GM19099 (cell line): ENCODE results near the gene RPN2.

Source experiments
- POLR2A ChIP-seq: IDR thresholded peaks from 3 replicates; pipeline ENCODE4 v1.6.1; 2011; ENCODE audit warnings: low read depth; ENCODE audit not compliant: insufficient read length; ENCODE audit errors: extremely low read depth

The RPN2 gene

DNA sequence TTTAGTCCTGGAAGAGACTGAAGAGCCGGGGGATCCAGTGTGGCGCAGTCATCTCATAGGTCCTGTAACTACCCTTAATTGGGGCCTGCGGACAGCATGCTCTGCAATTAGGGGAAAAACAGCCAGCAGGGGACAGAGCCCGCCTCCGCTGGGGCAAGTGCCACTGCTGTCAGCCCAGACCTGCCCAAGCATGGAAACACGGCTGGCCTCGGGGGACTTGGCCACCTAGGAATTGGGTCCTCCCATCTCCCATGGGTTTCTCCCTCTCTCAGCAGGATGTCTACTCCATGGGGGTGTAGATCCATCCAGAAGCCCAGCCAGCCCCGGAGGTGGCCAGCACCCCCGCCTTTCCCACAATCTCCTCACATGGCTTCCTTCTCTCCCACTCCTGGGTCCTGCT is 78.9 kb downstream of the RPN2 start:
- no peak for TF ChIP-seq POLR2A

DNA sequence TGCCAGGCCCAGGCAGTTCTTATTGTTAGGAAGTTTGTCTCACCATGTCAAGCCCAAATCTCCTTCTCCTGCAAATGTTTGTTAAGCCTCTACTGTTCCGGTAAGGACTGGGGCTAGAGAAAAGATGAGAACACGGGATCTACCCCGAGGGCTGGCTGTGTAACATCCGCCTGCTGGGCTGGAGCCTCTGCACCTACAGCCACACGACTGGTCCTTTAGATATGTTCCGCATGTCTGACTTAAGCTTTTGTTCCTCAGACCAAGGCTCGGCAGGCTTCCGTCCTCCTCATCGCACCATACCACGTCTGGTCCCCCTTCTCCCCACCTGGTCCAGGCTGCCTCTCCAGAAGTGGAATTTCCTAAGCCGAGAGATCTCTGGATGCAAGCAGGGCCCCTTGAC is 79.9 kb downstream of the RPN2 start:
- no peak for TF ChIP-seq POLR2A

DNA sequence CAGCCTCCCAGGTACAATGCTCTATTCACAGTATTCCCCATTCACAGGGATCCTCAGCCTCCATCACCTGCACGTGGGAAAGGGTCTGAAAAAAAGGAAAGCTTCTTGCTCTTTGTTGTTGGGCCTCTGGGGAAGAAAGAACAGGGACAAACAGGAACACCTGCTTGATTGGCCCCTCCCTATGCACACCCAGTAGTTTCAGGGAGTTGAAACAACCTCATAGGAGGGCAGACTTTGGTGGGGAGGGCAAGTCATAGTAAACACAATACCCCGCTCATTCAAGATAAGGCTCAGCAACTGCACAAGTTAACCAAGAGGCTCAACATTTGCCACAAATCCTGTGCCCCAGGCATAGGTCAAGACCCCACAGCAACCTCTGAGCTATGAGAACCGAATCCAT is 80.7 kb downstream of the RPN2 start:
- no peak for TF ChIP-seq POLR2A

DNA sequence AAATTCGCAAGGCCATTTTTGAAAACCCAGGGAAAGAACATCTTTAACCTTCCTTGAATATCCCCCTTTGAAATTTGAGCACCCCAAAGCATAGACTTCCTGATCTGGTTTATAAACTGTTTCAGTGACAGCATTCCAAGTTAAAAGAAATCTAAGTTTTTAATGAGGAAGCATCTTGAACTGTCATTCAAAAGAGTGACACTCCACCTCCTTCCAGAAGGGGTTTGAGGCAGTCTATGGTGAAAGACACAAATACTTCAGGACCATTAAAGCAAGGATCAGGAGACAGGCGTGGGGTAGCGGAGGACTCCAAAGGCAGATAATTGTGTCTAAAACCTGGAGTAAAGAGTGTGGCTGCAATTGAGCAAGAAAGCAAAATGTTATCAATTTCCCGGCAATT is 81.8 kb downstream of the RPN2 start:
- no peak for TF ChIP-seq POLR2A

DNA sequence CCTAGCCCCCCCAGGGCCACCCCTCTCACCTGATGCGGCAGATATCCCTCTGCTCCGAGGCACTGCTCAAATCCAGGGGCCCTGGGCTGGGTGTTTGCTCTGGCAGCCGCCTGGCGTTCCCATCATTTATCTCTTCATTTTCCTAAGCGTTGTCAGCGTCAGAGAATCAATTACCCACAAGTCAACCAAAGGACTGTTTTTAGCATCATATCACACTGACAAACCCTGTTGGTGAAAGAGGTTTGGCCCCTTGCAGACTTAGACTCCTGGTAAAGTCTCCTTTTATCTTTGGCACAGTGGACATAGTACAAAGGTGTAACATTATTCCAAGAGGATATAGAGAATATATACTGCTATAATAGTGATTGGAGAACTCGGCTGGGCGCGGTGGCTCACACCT is 82.6 kb downstream of the RPN2 start, which contains the start of gene GHRH:
GHRH (minus strand) TSS at position 101 of the 400 bp plus-strand sequence. CDS start 4,925 bp downstream, outside the sequence.
- no peak for TF ChIP-seq POLR2A

DNA sequence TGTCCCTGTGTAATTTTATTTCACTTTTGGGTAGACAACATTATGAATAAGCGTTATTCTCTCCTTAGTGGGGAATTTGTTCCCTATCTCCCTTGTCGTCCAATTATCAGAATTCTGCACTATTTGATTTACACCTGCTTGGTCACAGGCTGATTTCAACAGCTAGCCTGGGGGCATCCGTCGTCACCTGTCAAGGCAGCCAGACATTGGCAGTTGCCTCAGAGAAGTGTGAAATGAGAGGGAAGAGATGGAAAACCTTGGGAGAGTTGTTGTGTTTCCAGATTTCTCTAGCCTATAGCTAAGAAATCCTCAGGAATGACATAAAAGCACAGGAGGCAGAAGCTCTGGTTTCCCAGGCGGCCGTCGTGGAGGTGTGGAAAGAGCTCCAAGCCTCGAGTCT is 83.4 kb downstream of the RPN2 start:
- TF ChIP-seq POLR2A, result no peak

- no peak for TF ChIP-seq POLR2A
Observed at GRCh38 chr20:37263686-37264085, 84.6 kb downstream of the RPN2 start.

DNA sequence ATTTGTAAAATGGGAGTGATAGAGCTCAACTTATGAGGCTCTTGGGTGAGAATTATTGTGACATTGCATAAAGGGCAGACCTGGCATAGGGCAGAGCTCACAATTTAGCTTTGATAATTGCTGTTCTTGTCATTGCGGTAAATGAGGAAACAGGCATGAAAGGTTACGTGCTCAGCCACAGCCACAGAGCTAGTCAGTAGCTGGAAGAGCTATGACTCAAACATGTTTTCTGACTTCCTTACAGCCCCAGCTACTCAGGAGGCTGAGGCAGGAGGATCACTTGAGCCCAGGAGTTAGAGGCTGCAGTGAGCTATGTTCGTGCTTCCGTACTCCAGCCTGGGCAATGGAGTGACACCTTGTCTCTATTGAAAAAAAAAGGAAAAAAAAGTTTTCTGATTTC is 86.0 kb downstream of the RPN2 start:
- no peak for TF ChIP-seq POLR2A

DNA sequence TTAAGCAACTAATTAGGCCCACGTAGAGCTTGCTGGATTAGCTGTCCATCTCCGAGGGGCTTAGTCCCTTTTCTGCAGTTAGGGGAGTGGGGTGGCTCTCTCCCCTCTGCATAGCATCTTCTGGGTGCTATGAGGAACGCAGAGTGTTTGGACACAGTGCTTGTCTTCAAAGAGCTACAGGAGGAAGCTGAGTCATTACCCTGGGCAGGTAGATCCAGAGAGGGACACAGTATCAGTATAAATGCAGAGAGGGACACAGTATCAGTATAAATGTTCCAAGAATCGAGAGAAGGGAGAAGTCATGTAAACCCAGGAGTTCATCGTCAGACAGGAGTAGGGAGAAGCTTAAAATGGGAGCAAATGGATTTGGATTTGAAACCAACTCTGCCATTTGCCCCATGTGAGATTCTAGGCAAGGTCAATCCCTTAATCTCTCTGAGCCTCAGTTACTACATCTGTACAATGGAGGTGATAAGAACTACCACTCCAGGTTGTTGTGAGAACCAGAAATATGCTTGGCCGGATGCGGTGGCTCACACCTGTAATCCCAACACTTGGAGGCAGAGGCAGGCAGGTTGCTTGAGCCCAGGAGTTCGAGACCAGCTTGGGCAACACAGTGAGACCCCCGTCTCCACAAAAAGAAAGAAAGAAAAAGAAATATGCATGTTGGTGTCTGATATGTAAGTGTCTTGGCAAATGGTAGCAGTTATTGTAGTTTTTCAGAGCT is 88.0 kb downstream of the RPN2 start:
- TF ChIP-seq POLR2A, result no peak

GRCh38 chr20:37267667-37268313 is 88.7 kb downstream of the RPN2 start:
- TF ChIP-seq POLR2A, result no peak

DNA sequence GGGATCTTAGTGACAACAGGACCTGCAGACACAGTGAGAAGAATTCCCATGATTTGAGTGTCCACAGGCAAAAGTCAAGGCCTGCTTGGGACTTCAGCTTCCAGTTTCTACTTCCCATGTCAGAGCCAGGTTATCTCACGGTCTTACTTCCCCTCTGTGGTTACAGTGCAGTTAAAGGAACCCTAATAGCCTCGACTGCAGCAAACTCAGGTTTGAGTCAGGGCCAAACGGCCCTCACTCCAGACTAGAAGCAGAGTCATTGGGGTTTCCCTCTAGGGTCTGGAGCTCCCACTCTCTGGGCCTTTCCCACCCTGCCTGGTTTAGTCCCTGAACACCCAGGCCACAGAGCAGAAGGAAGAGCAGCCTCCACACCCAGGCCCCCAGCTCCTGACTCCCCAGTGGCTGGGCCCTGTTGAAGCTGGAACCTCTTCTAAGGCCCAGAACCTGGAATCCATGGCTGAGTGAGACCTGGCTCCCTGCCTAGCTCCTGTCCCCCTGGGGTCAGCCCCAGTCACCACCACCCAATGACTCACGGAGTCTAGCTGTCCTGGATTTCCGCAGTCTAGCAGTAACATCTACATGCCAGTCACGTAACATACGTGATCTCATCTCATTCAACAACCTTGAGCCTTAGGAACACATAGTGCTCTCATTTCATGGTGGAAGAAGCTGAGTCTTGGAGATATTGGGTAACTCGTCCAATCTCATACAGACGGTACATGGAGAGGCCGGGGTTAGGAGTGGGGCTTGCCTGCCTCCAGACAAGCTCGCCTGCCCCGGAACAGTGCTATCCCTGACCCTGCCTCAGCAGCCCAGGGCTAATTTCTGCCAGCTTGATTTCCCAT is 91.7 kb downstream of the RPN2 start:
- no peak for TF ChIP-seq POLR2A

DNA sequence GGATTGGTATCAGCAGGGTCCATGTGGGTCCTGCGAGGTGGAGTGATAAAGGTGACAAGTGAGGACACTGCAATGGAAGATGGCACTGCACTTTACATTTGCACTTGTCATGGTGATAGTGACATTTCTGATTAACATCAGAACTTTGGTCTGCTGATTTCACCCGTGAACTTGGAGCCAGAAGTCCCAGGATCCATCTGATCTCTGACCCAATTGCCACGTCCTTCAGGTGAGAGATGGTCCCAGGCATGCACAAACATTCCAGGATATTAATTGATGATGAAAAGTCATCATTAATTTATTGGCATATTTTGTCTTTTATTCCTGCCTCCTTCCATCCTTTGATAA is 92.3 kb downstream of the RPN2 start:
- no peak for TF ChIP-seq POLR2A

DNA sequence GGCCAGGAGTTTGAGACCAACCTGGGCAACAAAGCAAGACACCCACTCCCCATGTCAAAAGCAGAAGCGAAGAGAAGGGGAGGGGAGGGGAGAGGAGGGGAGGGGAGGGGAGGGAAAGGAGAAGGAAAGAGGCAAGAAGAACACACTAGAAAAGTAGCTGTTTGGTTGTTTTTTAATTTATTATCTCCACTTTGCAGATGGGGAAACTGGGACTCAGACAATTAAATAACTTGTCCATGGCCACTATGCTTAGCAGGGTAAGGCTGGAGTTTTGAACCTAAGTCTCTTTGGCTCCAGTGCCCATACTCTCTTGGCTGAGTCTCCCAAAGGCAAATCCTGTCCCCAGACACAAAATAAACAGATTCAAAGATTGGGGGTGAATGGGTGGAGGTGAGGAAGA is 94.9 kb downstream of the RPN2 start:
- no peak for TF ChIP-seq POLR2A

DNA sequence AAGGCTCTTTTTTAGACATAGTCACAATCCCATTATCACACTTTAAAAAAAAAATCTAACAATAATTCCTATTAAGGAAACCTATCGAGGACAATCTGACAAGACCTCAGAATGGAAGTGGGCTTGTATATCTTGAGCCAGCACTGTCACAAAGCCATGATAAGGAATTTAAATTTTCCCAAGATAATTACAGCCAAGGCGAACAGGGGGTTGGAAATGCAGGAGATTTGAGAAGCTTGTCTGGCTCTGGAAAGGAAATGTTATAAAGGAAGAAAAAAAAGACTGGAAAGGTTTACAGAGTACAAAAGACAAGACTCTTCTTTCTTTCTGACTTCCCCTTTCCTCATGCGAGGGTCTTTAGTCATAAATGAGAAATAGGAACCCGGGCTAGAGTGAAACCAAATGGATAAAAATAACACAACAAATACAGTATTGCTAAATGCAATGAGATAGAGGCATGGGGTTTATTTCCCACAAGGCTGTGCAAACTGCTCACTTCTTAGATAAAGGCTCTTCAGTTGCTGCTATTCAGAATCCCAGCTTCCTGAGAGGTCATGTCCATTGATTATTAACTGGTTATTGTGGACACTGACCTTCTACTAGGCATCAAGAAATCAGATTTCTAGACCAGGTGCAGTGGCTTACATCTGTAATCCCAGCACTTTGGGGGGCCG is 95.9 kb downstream of the RPN2 start:
- no peak for TF ChIP-seq POLR2A
